GM19035 (cell line): Measurements from ENCODE around the gene TPGS2.
"Not testable (repeated sequence)": the region's sequence is repeated elsewhere in the genome, so short reads cannot be mapped to it uniquely, and the experiment has no call there.

Source experiments
- ATAC-seq: cut with Tn5 transposase; IDR thresholded peaks from one replicate; pipeline ENCODE4 v1.9.1; 2021; ENCODE audit not compliant: unreplicated experiment

The TPGS2 gene

DNA sequence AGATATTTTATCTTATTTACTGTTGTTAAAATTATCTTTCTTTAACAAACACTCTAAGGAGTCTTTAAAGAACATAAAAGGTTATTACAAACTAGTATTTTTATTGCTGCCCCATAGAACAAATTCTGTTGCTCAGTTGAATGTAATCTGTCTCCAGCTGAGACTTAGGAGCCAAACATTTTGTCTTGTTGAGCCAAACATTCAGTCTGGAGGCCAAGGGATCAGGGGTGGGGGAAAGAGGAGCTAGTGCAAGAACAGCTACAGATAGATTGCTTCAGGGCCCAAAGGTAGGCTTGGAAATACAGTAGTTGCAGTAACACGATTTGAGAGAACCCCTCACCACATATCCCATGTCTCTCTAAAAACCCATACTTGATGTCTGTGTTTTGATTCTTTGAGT, 51.2 kb downstream of the TPGS2 start:
- no peak for ATAC-seq

DNA sequence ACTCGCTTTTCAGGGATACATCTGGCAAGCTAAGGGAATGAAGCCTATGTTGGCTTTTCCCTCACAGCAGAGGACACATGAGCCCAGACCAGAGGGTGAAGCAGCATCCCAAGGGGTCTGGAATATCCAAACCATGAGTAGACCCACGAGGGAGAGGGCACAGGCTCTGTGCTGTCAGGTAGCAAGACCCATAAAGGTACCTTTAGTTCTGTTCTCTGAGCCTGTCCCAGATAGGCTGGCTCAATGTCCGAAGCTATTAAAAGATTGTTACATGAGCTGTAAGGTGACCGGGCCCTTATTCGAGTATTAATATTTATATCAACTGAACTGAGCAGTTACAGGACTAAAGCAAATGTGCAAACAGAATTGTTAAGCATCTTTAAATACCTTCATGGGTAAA, 52.2 kb downstream of the TPGS2 start:
- ATAC-seq = no peak

DNA sequence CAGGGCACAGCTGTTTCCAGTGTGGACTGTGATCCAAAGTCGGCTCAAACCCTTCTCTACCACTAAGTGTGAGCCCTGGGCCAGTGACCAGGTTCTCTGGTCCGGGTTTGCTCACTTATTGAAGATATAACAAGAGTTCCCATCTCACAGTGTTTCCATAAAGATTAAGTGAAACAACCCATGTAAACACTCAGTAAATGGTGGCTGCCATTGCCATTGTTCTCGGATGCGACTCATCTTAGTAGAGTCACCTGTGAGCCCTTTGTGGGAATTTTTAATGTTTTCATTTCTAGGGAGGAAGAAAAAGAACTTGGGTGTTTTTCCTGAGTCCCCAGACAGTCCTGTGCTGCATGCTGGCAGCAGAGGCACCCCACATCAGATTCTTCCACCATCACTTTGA, 53.4 kb downstream of the TPGS2 start:
- no peak for ATAC-seq

DNA sequence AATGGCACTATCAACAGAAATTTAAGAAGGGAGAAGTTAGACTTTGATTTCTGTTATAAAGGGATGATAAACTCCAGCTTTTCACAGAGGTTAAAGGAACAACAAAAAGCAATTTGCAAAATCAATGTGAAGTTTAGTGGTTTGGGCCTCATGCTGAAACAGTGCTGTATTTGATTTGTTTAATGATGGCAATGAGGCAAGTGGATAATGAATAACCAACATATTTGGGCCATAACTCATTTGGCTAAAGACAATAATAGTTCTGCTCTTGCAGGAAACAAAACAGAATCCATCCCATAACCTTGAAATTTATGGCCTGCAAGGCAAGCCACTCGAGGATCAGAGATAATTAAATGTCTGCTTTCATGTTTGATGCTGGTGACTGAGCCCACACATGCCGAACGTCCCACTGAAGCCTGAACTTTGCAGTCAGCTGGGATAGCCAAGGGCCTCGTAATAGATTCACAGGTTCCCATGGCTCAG, 56.5 kb downstream of the TPGS2 start:
- no peak for ATAC-seq

DNA sequence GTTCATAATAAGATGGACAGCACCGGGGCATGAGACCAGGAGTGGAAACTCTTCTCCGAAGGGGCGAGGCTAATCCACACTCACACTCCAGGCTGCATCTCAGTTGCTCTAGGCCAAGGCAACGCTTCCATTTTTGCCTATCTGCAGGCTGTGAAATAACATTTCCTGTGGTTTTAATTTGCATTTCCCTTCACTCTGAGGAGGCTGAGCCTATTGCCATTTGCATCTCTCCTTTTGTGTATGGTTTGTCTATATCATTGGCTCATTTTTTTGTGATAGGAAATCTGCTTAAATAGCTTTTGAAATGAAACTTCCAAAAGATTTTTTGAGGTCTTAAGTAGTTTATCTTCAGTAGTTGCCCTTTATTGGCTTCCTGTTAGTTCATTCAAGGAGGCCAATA, 57.6 kb downstream of the TPGS2 start:
- no peak for ATAC-seq

DNA sequence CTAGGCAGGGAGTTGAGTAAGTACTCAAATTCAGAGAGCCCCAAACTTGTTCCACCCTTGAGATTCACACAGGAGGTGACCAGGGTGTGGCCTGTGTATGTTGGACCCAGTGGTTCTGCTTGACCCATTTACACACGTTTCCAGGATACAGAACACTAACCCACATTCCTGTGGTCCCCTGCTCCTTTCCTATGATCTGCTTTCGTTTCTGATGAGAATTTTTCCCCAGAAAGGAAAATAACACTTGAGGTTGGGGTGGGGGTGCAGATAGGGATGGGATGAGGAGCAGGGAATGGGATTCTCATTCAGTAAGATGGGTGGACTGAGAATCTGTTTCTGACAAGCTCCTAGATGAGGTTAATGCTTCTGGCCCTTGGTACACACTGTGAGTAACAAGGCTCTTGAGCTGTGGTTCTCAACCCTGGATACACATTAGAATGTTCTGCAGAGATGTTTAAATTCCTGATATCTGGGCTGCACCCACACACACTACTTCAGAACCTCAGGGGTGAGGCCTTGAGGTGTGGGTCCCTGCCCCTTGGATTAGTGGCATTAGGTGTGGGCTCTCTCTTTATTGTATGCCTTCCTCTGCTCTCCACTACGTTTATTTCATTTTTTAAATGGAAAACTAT, 58.4 kb downstream of the TPGS2 start:
- no peak for ATAC-seq

DNA sequence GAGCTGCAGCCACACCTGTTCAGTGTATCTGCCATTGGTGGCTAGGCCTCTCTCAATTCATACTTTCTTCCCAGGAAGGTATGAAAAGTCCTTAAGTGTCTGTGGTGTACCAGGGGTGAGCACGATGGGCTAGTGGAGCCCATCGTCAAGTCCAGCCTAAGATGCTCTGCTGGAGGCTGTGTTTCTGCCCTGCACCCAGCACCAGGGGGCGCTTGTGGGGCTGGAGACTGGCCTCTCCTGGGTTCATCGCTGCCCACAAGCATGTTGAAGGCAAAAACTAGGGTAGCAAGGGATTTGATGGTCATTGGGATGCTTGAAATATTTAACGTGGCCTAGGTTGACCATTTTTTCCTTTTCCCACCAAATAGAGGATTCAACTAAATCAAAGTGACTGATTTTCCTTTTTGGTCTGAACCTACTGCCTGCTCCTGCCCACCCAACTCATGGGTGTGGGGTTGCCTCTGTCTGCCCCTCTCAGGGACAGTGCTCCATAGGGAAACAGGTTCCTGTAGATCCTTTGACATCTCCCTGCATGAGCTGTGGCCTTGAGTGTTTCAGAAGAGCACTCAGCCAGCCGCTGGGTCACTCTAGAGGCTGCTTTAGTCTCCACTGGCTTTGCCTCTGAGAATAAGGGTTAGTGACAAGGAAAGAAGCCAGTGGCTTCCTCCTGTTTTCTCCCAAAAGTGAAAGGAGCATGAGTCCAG, 59.0 kb downstream of the TPGS2 start:
- no peak for ATAC-seq

DNA sequence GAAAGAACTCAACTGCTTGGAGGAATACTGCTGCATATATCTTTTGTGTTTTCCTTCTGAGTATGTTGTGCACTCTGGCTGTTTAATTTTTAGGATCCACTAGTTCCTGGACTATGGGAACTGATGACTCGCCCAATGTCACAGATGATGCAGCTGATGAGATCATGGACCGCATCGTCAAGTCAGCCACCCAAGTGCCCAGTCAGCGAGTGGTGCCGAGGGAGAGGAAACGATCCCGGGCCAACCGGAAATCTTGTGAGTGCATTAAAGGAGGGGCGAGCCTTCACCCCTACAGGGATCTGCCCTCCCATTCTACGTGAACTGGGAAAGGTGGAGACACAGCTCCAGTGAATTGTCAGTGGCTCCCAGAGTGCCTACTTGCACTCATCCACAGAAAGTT, 59.6 kb downstream of the TPGS2 start:
- no peak for ATAC-seq

DNA sequence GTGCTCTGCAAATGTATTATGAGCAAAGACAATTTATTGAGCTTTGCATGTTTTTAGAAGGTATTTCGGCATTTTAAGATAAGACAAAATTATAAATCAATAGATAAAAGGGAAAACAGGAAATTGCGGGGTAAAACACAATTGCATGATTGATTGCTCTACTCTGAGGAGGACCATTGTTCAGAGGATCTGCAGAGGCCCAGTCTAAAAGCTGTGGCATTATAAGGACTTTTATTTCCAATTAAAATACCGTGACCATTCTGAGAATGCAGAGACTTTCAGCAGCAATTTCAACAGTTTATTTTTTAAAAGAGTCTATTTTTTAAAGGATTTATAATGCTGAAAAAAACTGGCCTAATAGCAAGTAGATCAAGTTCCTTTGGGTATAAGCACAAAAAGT, 62.0 kb downstream of the TPGS2 start:
- no peak for ATAC-seq

DNA sequence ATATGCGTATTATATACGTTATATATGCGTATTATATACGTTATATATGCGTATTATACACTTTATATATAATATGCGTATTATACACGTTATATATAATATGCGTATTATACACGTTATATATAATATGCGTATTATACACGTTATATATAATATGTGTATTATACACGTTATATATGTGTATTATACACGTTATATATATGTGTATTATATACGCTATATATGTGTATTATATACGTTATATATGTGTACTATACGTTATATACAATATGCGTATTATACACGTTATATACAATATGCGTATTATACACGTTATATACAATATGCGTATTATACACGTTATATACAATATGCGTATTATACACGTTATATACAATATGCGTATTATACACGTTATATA, 65.8 kb downstream of the TPGS2 start:
- ATAC-seq = not testable (repeated sequence)

DNA sequence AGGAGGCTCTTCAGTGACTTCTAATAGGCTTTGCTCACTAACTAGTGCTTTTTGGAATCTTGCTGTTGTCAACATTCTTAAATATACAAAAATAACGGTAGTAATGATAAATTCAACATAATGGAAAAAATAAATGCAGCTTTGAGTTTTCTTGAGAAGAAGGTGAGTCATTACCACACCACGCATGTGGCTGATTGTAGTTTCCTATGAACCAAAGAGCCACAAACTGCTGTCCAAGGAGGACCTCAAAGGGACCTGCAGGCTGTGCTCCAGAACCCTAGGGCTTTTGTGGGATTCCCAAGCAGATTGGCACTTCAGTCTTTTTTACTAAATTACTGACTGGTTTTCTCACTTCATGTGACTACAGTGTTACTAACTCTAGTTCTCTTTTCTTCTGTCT, 66.7 kb downstream of the TPGS2 start:
- no peak for ATAC-seq

DNA sequence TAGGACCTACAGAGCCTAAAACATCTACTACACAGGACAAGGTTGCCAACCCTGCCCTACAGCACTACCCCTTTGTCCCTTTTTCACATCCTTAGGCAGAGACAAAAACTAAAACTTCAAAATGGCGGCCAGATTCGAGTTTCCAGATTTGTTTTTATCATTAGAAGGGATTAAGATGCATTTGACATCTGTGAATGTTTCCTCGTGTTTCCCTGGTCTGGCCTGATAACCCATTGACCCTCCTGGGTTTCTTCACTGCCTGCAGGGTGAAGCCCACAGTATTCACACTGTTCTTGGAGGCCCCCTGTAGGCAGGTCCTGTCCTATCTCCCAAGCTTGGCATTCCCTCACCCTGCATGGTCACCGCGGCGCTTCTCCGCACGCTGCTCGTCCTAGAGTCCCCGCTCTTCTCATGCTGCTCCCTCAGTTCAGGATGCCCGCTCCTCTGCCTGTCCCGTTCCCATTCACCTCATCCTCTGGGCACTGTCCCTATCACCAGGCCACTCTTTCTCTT, 67.6 kb downstream of the TPGS2 start:
- ATAC-seq = no peak

DNA sequence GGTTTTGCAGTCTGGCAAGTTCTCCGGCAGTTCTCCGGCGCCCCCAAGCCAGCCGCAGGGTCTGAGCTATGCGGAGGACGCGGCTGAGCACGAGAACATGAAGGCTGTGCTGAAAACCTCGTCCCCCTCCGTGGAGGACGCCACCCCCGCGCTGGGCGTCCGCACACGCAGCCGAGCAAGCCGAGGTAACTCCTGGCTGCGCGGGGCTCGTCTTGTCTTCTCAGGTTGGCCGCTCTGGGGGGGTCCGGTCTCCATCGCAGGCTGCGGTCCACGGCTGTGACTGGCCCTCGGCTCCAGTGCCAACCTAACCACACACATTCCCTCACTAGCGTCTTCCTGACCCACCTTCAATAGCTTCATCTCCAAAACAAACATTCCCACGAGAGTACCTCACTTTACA, 68.2 kb downstream of the TPGS2 start:
- ATAC-seq = no peak

DNA sequence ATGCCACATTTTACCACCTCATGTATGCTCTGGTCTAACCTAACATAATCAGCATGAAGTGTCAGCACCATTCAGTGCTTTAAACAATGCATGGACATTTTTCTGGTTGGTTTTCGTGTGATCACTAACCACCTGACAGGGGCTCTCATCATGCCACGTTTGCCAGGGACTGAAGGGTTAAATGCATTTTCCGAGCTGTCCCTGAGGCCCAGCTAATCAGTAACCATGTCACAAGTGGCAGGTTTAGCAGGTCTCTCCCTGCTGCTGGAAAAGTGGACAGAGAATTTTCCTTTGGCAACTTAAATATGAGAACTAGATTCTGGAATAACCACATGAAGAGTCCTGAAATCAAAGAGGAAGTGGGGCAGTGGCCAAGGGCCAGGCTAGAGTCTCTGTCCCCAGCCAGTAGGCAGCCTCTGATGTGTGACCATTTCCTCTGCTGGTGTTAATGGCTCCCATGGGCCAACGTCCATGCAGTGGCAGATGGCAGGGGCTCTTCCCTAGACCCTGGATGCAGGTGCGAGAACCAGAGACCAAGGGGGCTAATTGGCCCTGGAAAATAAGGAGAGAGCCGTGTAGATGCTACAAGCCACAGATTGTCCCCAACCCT, 69.5 kb downstream of the TPGS2 start:
- ATAC-seq = no peak

DNA sequence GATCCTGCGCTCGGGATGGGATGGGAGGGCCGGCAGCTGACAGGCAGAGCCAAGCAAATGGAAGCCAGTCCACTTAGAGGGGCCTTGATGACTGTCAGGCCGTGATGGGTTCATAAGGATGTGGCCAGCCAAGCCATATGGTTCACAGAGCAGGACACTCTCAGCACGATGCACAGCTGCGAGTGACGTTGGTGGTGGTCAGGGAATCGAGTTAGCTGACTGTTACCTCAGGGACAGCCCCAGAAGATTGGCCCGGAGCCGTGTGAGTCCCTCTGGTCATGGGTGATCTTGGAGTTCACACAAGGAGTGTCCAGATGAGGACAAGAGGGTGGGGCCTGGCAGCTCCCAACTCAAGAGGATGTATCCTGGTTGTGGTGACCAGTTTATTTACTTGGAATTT, 70.2 kb downstream of the TPGS2 start:
- ATAC-seq = no peak

DNA sequence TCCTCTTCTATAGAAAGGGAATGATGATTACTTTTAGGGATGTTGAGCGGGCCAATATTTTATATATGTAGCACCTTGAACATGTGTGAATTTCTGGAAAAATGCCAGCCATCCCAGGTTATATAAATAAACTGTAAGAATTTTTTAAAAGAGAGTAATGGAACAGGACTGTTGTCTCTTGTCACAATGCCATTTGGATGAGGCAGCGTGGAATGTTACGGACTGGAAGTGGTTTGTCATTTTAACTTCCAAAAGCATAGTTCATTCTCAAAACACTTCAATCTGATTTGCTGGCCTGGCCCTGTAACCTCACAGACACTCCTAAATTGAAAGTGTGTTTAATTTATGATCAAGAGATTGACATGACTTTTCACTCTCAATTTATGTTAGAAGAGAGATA, 70.8 kb downstream of the TPGS2 start:
- no peak for ATAC-seq

DNA sequence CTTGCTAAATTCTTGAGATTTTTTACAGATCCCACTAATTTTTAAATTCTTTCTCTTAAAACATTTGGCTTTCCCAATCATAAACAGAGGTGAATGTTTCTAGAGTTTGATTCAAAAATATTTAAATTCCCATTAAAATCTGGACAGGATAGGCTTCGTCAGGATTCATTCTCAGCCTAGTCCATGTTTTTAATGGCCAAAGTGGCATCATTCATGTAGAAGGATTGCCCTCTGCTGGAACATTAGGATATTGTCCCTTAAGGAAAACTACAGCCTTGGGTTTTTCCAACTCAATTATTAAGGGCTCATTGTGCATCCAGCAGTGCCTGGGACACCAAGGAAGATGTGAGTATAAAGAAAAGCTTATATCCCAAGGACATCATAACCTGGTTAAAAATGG, 71.7 kb downstream of the TPGS2 start:
- no peak for ATAC-seq

DNA sequence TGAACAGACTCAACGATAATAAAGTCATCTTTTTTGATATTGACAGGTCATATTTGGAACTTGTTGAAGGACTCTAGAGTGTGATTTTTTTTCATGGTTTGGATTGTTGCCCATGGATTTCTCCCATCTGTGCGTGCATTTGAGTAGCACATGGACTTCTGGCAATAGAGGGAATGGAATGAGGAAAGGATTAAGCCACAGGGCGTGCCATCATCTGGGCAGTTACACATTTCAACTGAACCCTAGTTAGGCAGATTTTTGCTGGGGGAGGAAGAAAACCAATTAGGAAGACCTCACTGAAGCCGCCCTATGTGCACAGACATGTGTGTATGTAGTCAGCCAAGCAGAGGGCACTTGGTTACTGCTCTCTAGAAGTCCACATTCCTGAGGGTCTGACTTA, 72.6 kb downstream of the TPGS2 start:
- no peak for ATAC-seq

DNA sequence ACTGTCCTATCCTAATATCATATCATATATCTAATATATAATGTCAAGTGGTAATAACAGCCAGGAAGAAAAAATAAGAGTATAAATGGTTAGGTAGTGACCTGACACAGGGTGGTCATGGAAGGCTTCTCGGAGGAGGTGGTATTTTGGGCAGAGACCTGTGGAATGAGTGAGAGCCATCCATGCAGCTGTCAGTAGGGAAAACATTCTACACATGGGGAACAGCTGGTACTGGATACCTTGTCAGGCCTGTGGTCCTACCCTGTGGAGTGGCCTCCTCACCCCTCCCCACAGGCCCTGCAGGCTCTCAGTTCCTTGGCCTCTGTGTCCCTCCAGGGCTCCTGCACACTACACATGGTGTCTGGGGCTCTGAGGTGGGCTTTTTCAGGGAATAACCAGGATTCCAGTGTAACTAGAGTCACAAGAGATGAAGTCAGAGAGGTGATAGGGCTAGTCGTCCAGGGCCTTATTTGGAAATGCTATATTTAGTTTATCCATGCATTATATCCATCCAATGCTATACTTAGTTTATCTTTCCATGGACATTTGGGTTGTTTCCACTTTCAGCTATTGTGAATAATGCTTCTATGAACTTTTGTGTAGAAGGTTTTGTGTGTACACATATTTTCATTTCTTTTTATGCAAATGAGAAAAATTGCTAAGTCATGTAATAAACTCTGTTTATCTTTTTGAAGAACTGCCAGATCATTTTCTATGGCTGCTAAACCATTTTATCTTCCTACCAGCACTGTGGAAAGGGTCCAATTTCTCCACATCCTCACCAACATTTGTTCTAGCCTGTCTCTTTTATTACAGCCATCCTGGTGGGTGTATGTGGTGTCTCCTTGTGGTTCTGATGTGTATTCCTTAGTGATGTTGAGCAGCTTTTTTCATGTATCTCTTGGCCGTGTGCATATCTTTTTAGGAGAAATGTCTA, 75.6 kb downstream of the TPGS2 start:
- ATAC-seq = no peak

DNA sequence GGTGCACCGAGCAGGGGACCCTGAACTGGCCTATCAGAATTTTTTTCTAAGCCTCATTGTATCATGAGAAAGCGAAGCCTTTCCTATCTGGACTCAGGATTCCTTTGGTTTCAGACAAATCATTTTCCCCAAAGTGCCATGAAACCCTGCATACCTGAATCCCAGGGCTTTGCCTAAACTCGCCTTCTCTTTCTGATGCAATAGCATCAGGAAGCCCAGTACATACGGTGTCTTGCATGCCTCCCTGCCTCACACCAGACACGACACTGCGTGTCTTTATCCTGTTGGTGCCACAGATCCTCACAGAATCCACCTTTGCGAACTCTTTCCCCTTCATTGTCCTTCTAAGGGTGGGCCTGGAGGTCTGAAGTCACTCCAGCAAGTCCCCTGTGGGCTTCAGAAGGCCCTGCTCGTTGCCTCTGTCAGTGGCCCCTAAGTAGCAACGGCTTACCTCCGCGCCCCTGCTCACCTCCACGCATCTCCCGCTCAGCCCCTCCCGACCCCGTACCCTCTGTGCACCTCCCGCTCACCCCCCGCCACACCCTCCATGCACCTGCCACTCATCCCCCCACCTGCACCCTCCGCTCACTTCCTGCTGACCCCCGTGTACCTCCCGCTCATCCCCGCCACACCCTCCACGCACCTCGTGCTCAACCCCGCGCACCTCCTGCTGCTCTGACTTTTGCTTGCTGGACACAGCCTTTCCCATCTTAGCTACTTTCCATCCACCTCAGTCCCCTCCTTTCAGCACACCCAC, 83.4 kb downstream of the TPGS2 start:
- no peak for ATAC-seq
